CD4-positive, alpha-beta T cell treated with Interleukin-6 at 100 ng/mL for 8 hours (primary cell): ENCODE results near the gene AOC1.
"Not testable (repeated sequence)": the region's sequence is repeated elsewhere in the genome, so short reads cannot be mapped to it uniquely, and the experiment has no call there.

Source experiments
- DNase-seq: peaks from one replicate; pipeline ENCODE4 v3.0.0-alpha.2; 2020; ENCODE audit warnings: mixed read lengths, low spot score

AOC1 gene

GRCh38 chr7:150852371-150852905 is at the start of gene AOC1:
Gene AOC1 (plus strand): TSS chr7:150852517. CDS start chr7:150856471, 3,954 bp downstream.
- no peak for DNase-seq

- DNase-seq = no peak
These were observed 49.0 kb upstream of the AOC1 start for GRCh38 chr7:150803161-150803860.

- no peak for DNase-seq
These were observed 47.5 kb upstream of the AOC1 start for GRCh38 chr7:150804802-150805201.

- no peak for DNase-seq
These were observed 46.5 kb upstream of the AOC1 start for GRCh38 chr7:150805864-150806263.

GRCh38 chr7:150806454-150806853 is 45.9 kb upstream of the AOC1 start:
- no peak for DNase-seq

- DNase-seq = no peak
These were observed 45.5 kb upstream of the AOC1 start for GRCh38 chr7:150806863-150807262.

GRCh38 chr7:150807616-150808438 is 44.5 kb upstream of the AOC1 start:
- not testable (repeated sequence) for DNase-seq

- no peak for DNase-seq
These were observed 37.9 kb upstream of the AOC1 start for GRCh38 chr7:150814328-150815001.

- DNase-seq = no peak
These were observed 33.3 kb upstream of the AOC1 start for GRCh38 chr7:150818971-150819370.

- DNase-seq = no peak
These were observed 32.2 kb upstream of the AOC1 start for GRCh38 chr7:150820148-150820547.

GRCh38 chr7:150820578-150821198 is 31.6 kb upstream of the AOC1 start:
- DNase-seq = no peak

- DNase-seq = no peak
These were observed 29.3 kb upstream of the AOC1 start for GRCh38 chr7:150823043-150823442.

- DNase-seq = no peak
These were observed 28.7 kb upstream of the AOC1 start for GRCh38 chr7:150823484-150824126.

GRCh38 chr7:150824379-150825177 is 27.7 kb upstream of the AOC1 start:
- no peak for DNase-seq

GRCh38 chr7:150826061-150826849 is 26.1 kb upstream of the AOC1 start:
- no peak for DNase-seq

- DNase-seq = no peak
These were observed 23.9 kb upstream of the AOC1 start for GRCh38 chr7:150828384-150828783.

GRCh38 chr7:150829426-150829825 is 22.9 kb upstream of the AOC1 start:
- DNase-seq = no peak

- DNase-seq = no peak
These were observed 21.4 kb upstream of the AOC1 start for GRCh38 chr7:150830937-150831336.

- no peak for DNase-seq
These were observed 20.5 kb upstream of the AOC1 start for GRCh38 chr7:150831851-150832250.

GRCh38 chr7:150835019-150835418 is 17.3 kb upstream of the AOC1 start:
- no peak for DNase-seq
